ENCODE data around the gene G6PD. TPM values are rescaled to one million over a fixed set of nuclear protein-coding genes. Genes with fewer than 3 reads are reported as not detected.

The G6PD gene
- total and polyA plus RNA-seq, 2 of the 8 experiments (the other 6 are each of a cell fraction or from before 2014, with no cell fraction given), result 47.3 to 55.1 TPM

DNA sequence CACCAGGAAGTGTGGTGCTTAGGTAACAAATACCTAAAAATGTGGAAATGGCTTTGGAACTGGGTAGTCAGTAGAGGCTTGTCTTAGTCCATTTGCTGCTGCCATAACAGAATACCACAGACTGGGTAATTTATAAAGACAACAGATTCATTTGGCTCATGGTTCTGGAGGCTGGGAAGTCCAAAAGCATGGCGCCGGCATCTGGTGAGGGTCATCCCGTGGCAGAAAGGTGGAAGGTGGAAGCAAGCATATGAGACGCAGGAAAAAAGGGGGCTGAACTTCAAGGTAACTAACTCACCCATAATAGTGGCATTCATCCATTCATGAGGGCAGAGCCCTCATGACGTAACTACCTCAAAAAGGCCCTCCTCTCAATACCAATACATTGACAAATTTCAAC lies 37.2 kb downstream of the G6PD start:
- Histone ChIP-seq H3K4ac (replicated peaks; ENCODE audit: insufficient read length, low read depth, low read length) (no peak overlapping the region), H3K4me2 (ENCODE audit: insufficient read depth in 1 of 2, low read depth in 2 of 2, low read length in 2 of 2) (no peak overlapping the region), H2BK12ac (ENCODE audit: low read depth, low read length) (no peak overlapping the region), H3K23me2 (ENCODE audit: low read depth, low read length) (no peaks in the 10 kb centered on the region), H3K18ac (ENCODE audit: extremely low read depth, low read length) (no peak overlapping the region), H3K4me1 (replicated peaks in 1 of 4; ENCODE audit: control insufficient read depth in 3 of 4, insufficient read depth in 4 of 4, low read length in 3 of 4) (no peaks in the 10 kb centered on the region), H3K23ac (ENCODE audit: insufficient read length) (no peak overlapping the region), H4K5ac (ENCODE audit: insufficient read length, low read depth, low read length) (no peak overlapping the region), H3K9me3 (ENCODE audit: insufficient read depth in 2 of 2, low read depth in 1 of 2, low read length in 1 of 2) (no peaks in the 10 kb centered on the region), H4K91ac (replicated peaks; ENCODE audit: insufficient read length, low read length) (no peak overlapping the region), H3K56ac (replicated peaks; ENCODE audit: insufficient read length, low read depth, low read length) (no peak overlapping the region), H3K14ac (ENCODE audit: insufficient read length) (no peak overlapping the region), H3K79me1 (ENCODE audit: low read depth, low read length) (no peaks in the 10 kb centered on the region), H3K9ac (replicated peaks in 1 of 4; ENCODE audit: extremely low read depth in 1 of 4, low read depth in 3 of 4, low read length in 3 of 4) (no peak overlapping the region), H2AFZ (ENCODE audit: low read length) (no peak overlapping the region), H2AK5ac (ENCODE audit: low read depth, low read length) (no peak overlapping the region), H2BK15ac (ENCODE audit: low read length) (no peak overlapping the region), H4K20me1 (replicated peaks in 1 of 2; ENCODE audit: control insufficient read depth in 1 of 2, insufficient read depth in 2 of 2, low read length in 2 of 2) (no peaks in the 10 kb centered on the region), H3K79me2 (ENCODE audit: control insufficient read depth in 1 of 2, insufficient read depth in 2 of 2, low read length in 2 of 2) (no peaks in the 10 kb centered on the region), H3K27me3 (replicated peaks in 1 of 4; ENCODE audit: control insufficient read depth in 3 of 4, extremely low read depth in 1 of 4, insufficient read depth in 3 of 4, low read length in 3 of 4) (no peaks in the 10 kb centered on the region), H3K27ac (ENCODE audit: low read depth, low read length) (no peak overlapping the region), H2BK120ac (replicated peaks; ENCODE audit: low read depth, low read length) (no peak overlapping the region), H3K36me3 (ENCODE audit: control insufficient read depth in 2 of 4, insufficient read depth in 4 of 4, low read length in 3 of 4) (no peaks in the 10 kb centered on the region; a peak in 1 of 8 replicates), H4K8ac (ENCODE audit: extremely low read depth, insufficient read depth, low read length) (no peak overlapping the region), H2BK20ac (ENCODE audit: low read length) (no peak overlapping the region), H2BK5ac (ENCODE audit: low read depth, low read length) (no peak overlapping the region), H3K4me3 (ENCODE audit: extremely low read depth in 1 of 4, insufficient read depth in 2 of 4, low read depth in 3 of 4, low read length in 4 of 4) (no peak overlapping the region)
- ChIA-PET POLR2A (ENCODE audit: partially characterized antibody) (no interaction called here), CTCF (ENCODE audit: partially characterized antibody) (no interaction called here)
- DNase-seq (ENCODE audit: low read depth in 1 of 2, low spot score in 2 of 2) (no peak), FAIRE-seq (no peak)
- WGBS, 2 experiments (ENCODE audit: extremely low coverage in 1 of 2, insufficient coverage in 1 of 2, insufficient read length in 1 of 2, insufficient replicate concordance in 2 of 2, low coverage in 1 of 2, low lambda C conversion rate in 2 of 2, missing lambda C conversion rate in 1 of 2), result 98% methylated on average over 5 of the region's 5 CpGs; no CpG with 5 or more reads in 1 of the 2 experiments
- TF ChIP-seq CBX8 (IDR thresholded peaks at IDR 0.05; ENCODE audit: borderline replicate concordance, low read depth, low read length) (no peak), RFX5 (IDR thresholded peaks at IDR 0.05; ENCODE audit: borderline replicate concordance, low read depth, low read length) (no peak)

All from H1 (cell line).